HepG2 (cell line): ENCODE data around the gene NDST1. TPM values are rescaled to one million over a fixed set of nuclear protein-coding genes. Genes with fewer than 3 reads are reported as not detected.
A peak's percentile ranks its signal among the peaks of the same experiment; 100 is the strongest.

Experiments used
- ARID3A ChIP-seq: IDR thresholded peaks from 2 replicates; pipeline ENCODE4 v1.6.1; 2012; ENCODE audit warnings: low read depth, low read length, improper control_type of control experiment
- ATAD3A ChIP-seq: sonication (generic); formaldehyde crosslinking; IDR thresholded peaks from 2 replicates; pipeline ENCODE4 v1.4.0; 2020; ENCODE audit warnings: missing genetic modification reagents
- ATF5 ChIP-seq: sonication (generic); formaldehyde crosslinking; IDR thresholded peaks from 2 replicates; pipeline ENCODE4 v1.4.0; 2020; ENCODE audit warnings: mild to moderate bottlenecking, low read depth, missing genetic modification reagents
- GABPA ChIP-seq, 2 experiments: IDR thresholded peaks; 2 replicates each; pipeline ENCODE4 v1.6.1; 2011 to 2016; ENCODE audit warnings: low read depth in 2 of 2, low read length in 1 of 2, missing biosample characterization in 1 of 2, missing genetic modification characterization in 1 of 2
- HNF1B ChIP-seq: sonication (generic); formaldehyde crosslinking; IDR thresholded peaks from 2 replicates; pipeline ENCODE4 v1.5.1; 2020; ENCODE audit warnings: mild to moderate bottlenecking, moderate library complexity, missing genetic modification reagents
- HNRNPK ChIP-seq: fragments of 200-400 bp; formaldehyde crosslinking; IDR thresholded peaks from 2 replicates; pipeline ENCODE4 v1.6.1; 2018; ENCODE audit warnings: low read length, low read depth, moderate library complexity, mild to moderate bottlenecking; ENCODE audit not compliant: poor library complexity, severe bottlenecking
- HOXA9 ChIP-seq: sonication (generic); formaldehyde crosslinking; IDR thresholded peaks from 2 replicates; pipeline ENCODE4 v1.8.1; 2022; ENCODE audit warnings: missing genetic modification reagents, mild to moderate bottlenecking, moderate library complexity, borderline replicate concordance
- KAT2B ChIP-seq: fragments of 150-350 bp; IDR thresholded peaks from 2 replicates; pipeline ENCODE4 v1.6.1; 2014; ENCODE audit warnings: low read depth, low read length, borderline replicate concordance
- KDM5B ChIP-seq: sonication (generic); formaldehyde crosslinking; IDR thresholded peaks from 2 replicates; pipeline ENCODE4 v1.4.0; 2020; ENCODE audit warnings: missing genetic modification reagents, mild to moderate bottlenecking, borderline replicate concordance
- MBD4 ChIP-seq: IDR thresholded peaks from 2 replicates; pipeline ENCODE4 v1.6.1; 2012; ENCODE audit warnings: low read length, inconsistent platforms, borderline replicate concordance
- MZF1 ChIP-seq: sonication (generic); formaldehyde crosslinking; IDR thresholded peaks from 2 replicates; pipeline ENCODE4 v1.8.1; 2023; ENCODE audit warnings: mild to moderate bottlenecking, missing genetic modification reagents, borderline replicate concordance
- NFE2 ChIP-seq: sonication (generic); formaldehyde crosslinking; IDR thresholded peaks from 2 replicates; pipeline ENCODE4 v1.4.0; 2020; ENCODE audit warnings: missing genetic modification reagents
- NR1H2 ChIP-seq: sonication (generic); formaldehyde crosslinking; IDR thresholded peaks from 2 replicates; pipeline ENCODE4 v1.8.1; 2022; ENCODE audit warnings: low read depth, missing genetic modification reagents, borderline replicate concordance
- PHB2 ChIP-seq: fragments of 450-650 bp; IDR thresholded peaks from 2 replicates; pipeline ENCODE4 v1.6.1; 2018; ENCODE audit not compliant: partially characterized antibody
- POLR2G ChIP-seq: fragments of 200-400 bp; formaldehyde crosslinking; IDR thresholded peaks from 2 replicates; pipeline ENCODE4 v1.6.1; 2018; ENCODE audit warnings: mild to moderate bottlenecking, low read depth, low read length, moderate library complexity
- RXRA ChIP-seq: sonication (generic); formaldehyde crosslinking; IDR thresholded peaks from 2 replicates; pipeline ENCODE4 v1.5.1; 2020; ENCODE audit warnings: missing genetic modification reagents
- SRY ChIP-seq: sonication (generic); formaldehyde crosslinking; IDR thresholded peaks from 2 replicates; pipeline ENCODE4 v1.8.0; 2022; ENCODE audit warnings: mild to moderate bottlenecking, missing genetic modification reagents
- TEAD3 ChIP-seq: optimal IDR thresholded peaks from 2 replicates; pipeline ENCODE3; 2016; ENCODE audit warnings: borderline replicate concordance
- YY1 ChIP-seq: IDR thresholded peaks from 2 replicates; pipeline ENCODE4 v1.6.1; 2011; ENCODE audit warnings: low read length, low read depth, moderate library complexity, mild to moderate bottlenecking; ENCODE audit not compliant: insufficient read depth, insufficient replicate concordance
- ZBTB25 ChIP-seq: IDR thresholded peaks from 2 replicates; pipeline ENCODE4 v1.6.1; 2018; ENCODE audit warnings: missing genetic modification reagents
- ZFAT ChIP-seq: sonication (generic); formaldehyde crosslinking; conservative IDR thresholded peaks from 2 replicates; pipeline ENCODE4 v1.8.1; 2023; ENCODE audit warnings: missing genetic modification reagents, inconsistent platforms
- ZGPAT ChIP-seq: IDR thresholded peaks from 2 replicates; pipeline ENCODE4 v1.6.1; 2016; ENCODE audit warnings: mild to moderate bottlenecking
- ZNF225 ChIP-seq: sonication (generic); formaldehyde crosslinking; IDR thresholded peaks from 2 replicates; pipeline ENCODE4 v1.4.0; 2020; ENCODE audit warnings: mild to moderate bottlenecking, missing genetic modification reagents
- ZNF282 ChIP-seq: fragments of 450-650 bp; IDR thresholded peaks from 2 replicates; pipeline ENCODE4 v1.6.1; 2018; ENCODE audit not compliant: partially characterized antibody
- ZNF329 ChIP-seq: sonication (generic); formaldehyde crosslinking; IDR thresholded peaks from 2 replicates; pipeline ENCODE4 v1.9.0; 2021; ENCODE audit warnings: low read depth, mild to moderate bottlenecking, missing genetic modification reagents
- polyA plus RNA-seq, 8 experiments: library from polyadenylated mRNA; depleted of rRNA in 3 of 8; stranded (reverse) in 7 of 8; unstranded in 1 of 8; fragments of >200 nt; fragmentation: Illumina TruSeq in 4 of 8; extraction: Trizol in 4 of 8; gene quantifications; 2 replicates each; pipeline versions ENCODE4 v1.2.1 to v1.2.3, GENCODE V29; 2011 to 2016; ENCODE audit warnings: low read depth in 4 of 8, missing spikeins in 1 of 8, mixed read lengths in 1 of 8; ENCODE audit not compliant: insufficient read depth in 1 of 8
- total RNA-seq, 5 experiments: library from RNA; depleted of rRNA; stranded (reverse); fragments of >200 nt; fragmentation: Illumina TruSeq; extraction: Trizol; gene quantifications; 2 replicates each; pipeline ENCODE4 v1.2.3, GENCODE V29; 2016; ENCODE audit warnings: low read depth in 1 of 5

Gene NDST1
- total and polyA plus RNA-seq, 2 of the 13 experiments (the other 11 are each of a cell fraction or from before 2014, with no cell fraction given) = 23.8 to 26.2 TPM

- TF ChIP-seq HNF1B (CRISPR knock-in tag) = peak; percentile 97
- no peak; the same call in 1 of the 2 replicates for TF ChIP-seq HOXA9 (CRISPR knock-in tag)
- peak; percentile 99 for TF ChIP-seq RXRA (CRISPR knock-in tag)
- TF ChIP-seq KDM5B (CRISPR knock-in tag) = peak; percentile 91; the same call in 1 of the 2 replicates
- peak; percentile 61 for TF ChIP-seq YY1
- no peak for TF ChIP-seq ZNF329 (CRISPR knock-in tag)
- no peak for TF ChIP-seq SRY (CRISPR knock-in tag)
- TF ChIP-seq HNRNPK = peak; percentile 59
- TF ChIP-seq ATAD3A (CRISPR knock-in tag) = no peak
- no peak for TF ChIP-seq PHB2
- TF ChIP-seq ZBTB25 (CRISPR knock-in tag) = peak; percentile 95
- TF ChIP-seq ZGPAT (CRISPR knock-in tag) = peak; percentile 99
- TF ChIP-seq TEAD3 (CRISPR knock-in tag) = peak; percentile 98
- TF ChIP-seq ZNF282 = no peak
- no peak for TF ChIP-seq ATF5 (CRISPR knock-in tag)
- no peak; the same call in 1 of the 2 replicates for TF ChIP-seq MBD4
- TF ChIP-seq ZNF225 (CRISPR knock-in tag) = no peak
- TF ChIP-seq NR1H2 (CRISPR knock-in tag) = no peak
- no peak for TF ChIP-seq KAT2B
- TF ChIP-seq POLR2G = peak; percentile 60
- 0 out of 2 replicates have a peak, but pooled peaks have one; percentile 43 for TF ChIP-seq MZF1 (CRISPR knock-in tag)
- no peak for TF ChIP-seq ZFAT (CRISPR knock-in tag)
- TF ChIP-seq NFE2 (CRISPR knock-in tag) = no peak
- TF ChIP-seq GABPA (IDR thresholded peaks at IDR 0.05; ENCODE audit: low read depth, low read length) = no peak; the same call in 1 of the 2 replicates
- TF ChIP-seq GABPA (CRISPR knock-in tag; IDR thresholded peaks at IDR 0.05; ENCODE audit: low read depth) = peak; percentile 82
- peak; percentile 89 for TF ChIP-seq ARID3A
Measured at GRCh38 chr5:150542933-150543445, 35.1 kb downstream of the NDST1 start (continued).
